ENCODE results near the gene E4F1.
A peak's percentile ranks its signal among the peaks of the same experiment; 100 is the strongest.
"Not testable (repeated sequence)": the region's sequence is repeated elsewhere in the genome, so short reads cannot be mapped to it uniquely, and the experiment has no call there.

E4F1 gene

GRCh38 chr16:2266887-2267286 lies 43.5 kb downstream of the E4F1 start:
- H3K27me3 ChIP-seq (ENCODE audit: insufficient read depth, low read length); H2AFZ ChIP-seq (ENCODE audit: low read length, unreplicated experiment): not testable (repeated sequence)
- Histone ChIP-seq H3K36me3 (ENCODE audit: insufficient read depth, low read length) (peaks cover 14% of the 10 kb centered on the region), H3K79me2 (ENCODE audit: control insufficient read depth, insufficient read depth, low read length, unreplicated experiment) (peaks cover 69% of the 10 kb centered on the region), H3K4me3 (ENCODE audit: low read depth, low read length) (peak overlapping the region; percentile 79), H3K4me1 (ENCODE audit: control insufficient read depth, insufficient read depth, low read length, unreplicated experiment) (peaks cover 13% of the 10 kb centered on the region), H3K27ac (ENCODE audit: low read depth, low read length) (peak overlapping the region; percentile 81; the same call in 1 of the 2 replicates)

GRCh38 chr16:2267505-2267912 lies 44.1 kb downstream of the E4F1 start:
- H3K4me1 ChIP-seq (ENCODE audit: control insufficient read depth, insufficient read depth, low read length, unreplicated experiment) = peaks cover 13% of the 10 kb centered on the region
- H2AFZ ChIP-seq (ENCODE audit: low read length, unreplicated experiment) = not testable (repeated sequence)
- peak overlapping the region; percentile 79 for H3K4me3 ChIP-seq (ENCODE audit: low read depth, low read length)

GRCh38 chr16:2267913-2268666 lies 44.7 kb downstream of the E4F1 start, which contains the start of gene RNPS1:
RNPS1 (minus strand) TSS chr16:2268126; CDS start chr16:2264643, 3,483 bp downstream.
- no peaks in the 10 kb centered on the region for H3K27me3 ChIP-seq (ENCODE audit: insufficient read depth, low read length)
- peak within 1 kb of the TSS; percentile 81 for H3K27ac ChIP-seq (ENCODE audit: low read depth, low read length)
- peaks cover 4% of the 10 kb centered on the region; the same call in 1 of the 2 replicates for H3K36me3 ChIP-seq (ENCODE audit: insufficient read depth, low read length)
- peak within 1 kb of the TSS; percentile 79 for H3K4me3 ChIP-seq (ENCODE audit: low read depth, low read length)
- H2AFZ ChIP-seq (ENCODE audit: low read length, unreplicated experiment) = peak within 1 kb of the TSS; percentile 50
- peaks cover 13% of the 10 kb centered on the region for H3K4me1 ChIP-seq (ENCODE audit: control insufficient read depth, insufficient read depth, low read length, unreplicated experiment)
- H3K79me2 ChIP-seq (ENCODE audit: control insufficient read depth, insufficient read depth, low read length, unreplicated experiment) = peaks cover 57% of the 10 kb centered on the region

More at GRCh38 chr16:2267505-2267912, 44.1 kb downstream of the E4F1 start:
- Histone ChIP-seq H3K27ac (ENCODE audit: low read depth, low read length) (peak overlapping the region; percentile 81), H3K79me2 (ENCODE audit: control insufficient read depth, insufficient read depth, low read length, unreplicated experiment) (peaks cover 63% of the 10 kb centered on the region)
- H3K36me3 ChIP-seq (ENCODE audit: insufficient read depth, low read length); H3K27me3 ChIP-seq (ENCODE audit: insufficient read depth, low read length): not testable (repeated sequence)

GRCh38 chr16:2270070-2270462 lies 46.7 kb downstream of the E4F1 start:
- H2AFZ ChIP-seq (ENCODE audit: low read length, unreplicated experiment) = no peak overlapping the region
- H3K4me1 ChIP-seq (ENCODE audit: control insufficient read depth, insufficient read depth, low read length, unreplicated experiment) = peaks cover 13% of the 10 kb centered on the region
- no peak overlapping the region for H3K27ac ChIP-seq (ENCODE audit: low read depth, low read length)
- H3K79me2 ChIP-seq (ENCODE audit: control insufficient read depth, insufficient read depth, low read length, unreplicated experiment) = peaks cover 38% of the 10 kb centered on the region
- peaks cover under 1% of the 10 kb centered on the region; the same call in 1 of the 2 replicates for H3K36me3 ChIP-seq (ENCODE audit: insufficient read depth, low read length)
- peak overlapping the region; percentile 79; the same call in 1 of the 2 replicates for H3K4me3 ChIP-seq (ENCODE audit: low read depth, low read length)
- no peaks in the 10 kb centered on the region for H3K27me3 ChIP-seq (ENCODE audit: insufficient read depth, low read length)

GRCh38 chr16:2270588-2271470 lies 47.4 kb downstream of the E4F1 start:
- Histone ChIP-seq H3K4me3 (ENCODE audit: low read depth, low read length) (no peak overlapping the region), H3K27ac (ENCODE audit: low read depth, low read length) (no peak overlapping the region), H3K27me3 (ENCODE audit: insufficient read depth, low read length) (no peaks in the 10 kb centered on the region), H3K4me1 (ENCODE audit: control insufficient read depth, insufficient read depth, low read length, unreplicated experiment) (peaks cover 10% of the 10 kb centered on the region), H3K79me2 (ENCODE audit: control insufficient read depth, insufficient read depth, low read length, unreplicated experiment) (peaks cover 30% of the 10 kb centered on the region), H3K36me3 (ENCODE audit: insufficient read depth, low read length) (no peaks in the 10 kb centered on the region), H2AFZ (ENCODE audit: low read length, unreplicated experiment) (no peak overlapping the region)

GRCh38 chr16:2271848-2272461 lies 48.6 kb downstream of the E4F1 start:
- Histone ChIP-seq H3K4me3 (ENCODE audit: low read depth, low read length) (no peak overlapping the region), H3K27ac (ENCODE audit: low read depth, low read length) (no peak overlapping the region), H3K36me3 (ENCODE audit: insufficient read depth, low read length) (no peaks in the 10 kb centered on the region), H3K79me2 (ENCODE audit: control insufficient read depth, insufficient read depth, low read length, unreplicated experiment) (peaks cover 20% of the 10 kb centered on the region), H3K27me3 (ENCODE audit: insufficient read depth, low read length) (0 out of 2 replicates have a peak, but pooled peaks cover 5% of the 10 kb centered on the region), H2AFZ (ENCODE audit: low read length, unreplicated experiment) (no peak overlapping the region), H3K4me1 (ENCODE audit: control insufficient read depth, insufficient read depth, low read length, unreplicated experiment) (peaks cover 3% of the 10 kb centered on the region)

GRCh38 chr16:2273484-2273883 lies 50.1 kb downstream of the E4F1 start:
- H2AFZ ChIP-seq (ENCODE audit: low read length, unreplicated experiment) = no peak overlapping the region
- H3K27ac ChIP-seq (ENCODE audit: low read depth, low read length) = no peak overlapping the region
- H3K4me1 ChIP-seq (ENCODE audit: control insufficient read depth, insufficient read depth, low read length, unreplicated experiment) = peaks cover 3% of the 10 kb centered on the region
- H3K4me3 ChIP-seq (ENCODE audit: low read depth, low read length) = no peak overlapping the region
- H3K36me3 ChIP-seq (ENCODE audit: insufficient read depth, low read length) = no peaks in the 10 kb centered on the region
- peaks cover 12% of the 10 kb centered on the region for H3K79me2 ChIP-seq (ENCODE audit: control insufficient read depth, insufficient read depth, low read length, unreplicated experiment)
- 0 out of 2 replicates have a peak, but pooled peaks cover 5% of the 10 kb centered on the region for H3K27me3 ChIP-seq (ENCODE audit: insufficient read depth, low read length)

GRCh38 chr16:2273931-2274330 lies 50.5 kb downstream of the E4F1 start:
- Histone ChIP-seq H3K4me1 (ENCODE audit: control insufficient read depth, insufficient read depth, low read length, unreplicated experiment) (peaks cover 3% of the 10 kb centered on the region), H2AFZ (ENCODE audit: low read length, unreplicated experiment) (no peak overlapping the region), H3K27ac (ENCODE audit: low read depth, low read length) (no peak overlapping the region), H3K27me3 (ENCODE audit: insufficient read depth, low read length) (0 out of 2 replicates have a peak, but pooled peaks cover 5% of the 10 kb centered on the region), H3K4me3 (ENCODE audit: low read depth, low read length) (no peak overlapping the region), H3K36me3 (ENCODE audit: insufficient read depth, low read length) (no peaks in the 10 kb centered on the region), H3K79me2 (ENCODE audit: control insufficient read depth, insufficient read depth, low read length, unreplicated experiment) (peaks cover 12% of the 10 kb centered on the region)

GRCh38 chr16:2275476-2276367 lies 52.3 kb downstream of the E4F1 start:
- Histone ChIP-seq H3K4me1 (ENCODE audit: control insufficient read depth, insufficient read depth, low read length, unreplicated experiment) (no peaks in the 10 kb centered on the region), H3K79me2 (ENCODE audit: control insufficient read depth, insufficient read depth, low read length, unreplicated experiment) (no peaks in the 10 kb centered on the region), H3K27ac (ENCODE audit: low read depth, low read length) (no peak overlapping the region)

More at GRCh38 chr16:2275476-2276367, 52.3 kb downstream of the E4F1 start:
- H3K4me3 ChIP-seq (ENCODE audit: low read depth, low read length) = no peak overlapping the region
- H3K36me3 ChIP-seq (ENCODE audit: insufficient read depth, low read length) = no peaks in the 10 kb centered on the region
- 0 out of 2 replicates have a peak, but pooled peaks cover 5% of the 10 kb centered on the region for H3K27me3 ChIP-seq (ENCODE audit: insufficient read depth, low read length)
- H2AFZ ChIP-seq (ENCODE audit: low read length, unreplicated experiment) = no peak overlapping the region
